Prostate gland (tissue), 2 donors: ENCODE results near the gene NR2E1. TPM values are rescaled to one million over a fixed set of nuclear protein-coding genes. Genes with fewer than 3 reads are reported as not detected.

Source experiments
- DNase-seq: peaks from one replicate; pipeline ENCODE4 v3.0.0-alpha.2; 2019; ENCODE audit warnings: low spot score
- H3K27ac ChIP-seq, 2 donors: fragments of 200-600 bp; sonication (generic); 2 replicates each; pipeline ENCODE4 v1.5.1; 2017 to 2019
- H3K27me3 ChIP-seq: fragments of 200-600 bp; sonication (generic); replicated peaks from 2 replicates; pipeline ENCODE4 v1.5.1; 2019; ENCODE audit not compliant: insufficient read depth
- H3K36me3 ChIP-seq, 2 donors: fragments of 200-600 bp; sonication (generic); 1 replicate in 1 of 2; 2 replicates in 1 of 2; pipeline versions ENCODE4 v1.5.1 to v1.8.1; 2017 to 2019
- H3K4me1 ChIP-seq: fragments of 200-600 bp; sonication (generic); replicated peaks from 2 replicates; pipeline ENCODE4 v1.5.1; 2019
- H3K4me3 ChIP-seq, 2 donors: fragments of 200-600 bp; sonication (generic); 2 replicates each; pipeline ENCODE4 v1.5.1; 2017 to 2019
- H3K9me3 ChIP-seq: fragments of 200-600 bp; sonication (generic); 2 replicates; pipeline ENCODE4 v1.5.1; 2017
- CTCF ChIP-seq, 4 experiments: fragments of 200-600 bp in 2 of 4; fragments of 450-650 bp in 2 of 4; sonication (generic) in 2 of 4; IDR thresholded peaks; 1 replicate in 3 of 4; 2 replicates in 1 of 4; pipeline ENCODE4 v1.5.1; 2016 to 2019; ENCODE audit warnings: antibody characterized with exemption in 4 of 4, mild to moderate bottlenecking in 2 of 4, moderate library complexity in 2 of 4
- POLR2A ChIP-seq: fragments of 450-650 bp; IDR thresholded peaks from one replicate; pipeline ENCODE4 v1.6.1; 2016; ENCODE audit warnings: antibody characterized with exemption, mild to moderate bottlenecking
- POLR2AphosphoS5 ChIP-seq: sonication (generic); formaldehyde crosslinking; IDR thresholded peaks from one replicate; pipeline ENCODE4 v1.6.1; 2017; ENCODE audit warnings: antibody characterized with exemption
- WGBS: methylation state at CpG from one replicate; pipeline ENCODE4 v1.1.5; 2018; 5-methylcytosine and 5-hydroxymethylcytosine counted together
- intact Hi-C: fragments of 100-400 bp; cut with DNase I; formaldehyde crosslinking; loops from one replicate; pipeline ENCODE4 v1.14.2; 2022
- total RNA-seq, 2 donors: library from RNA; depleted of rRNA; stranded (reverse); fragments of >200 nt; gene quantifications; one replicate each; pipeline ENCODE4 v1.1.0, GENCODE V29; 2016

NR2E1 gene
- total RNA-seq, 2 donors from 2014 or later: 0.91 TPM; not detected in 1

DNA sequence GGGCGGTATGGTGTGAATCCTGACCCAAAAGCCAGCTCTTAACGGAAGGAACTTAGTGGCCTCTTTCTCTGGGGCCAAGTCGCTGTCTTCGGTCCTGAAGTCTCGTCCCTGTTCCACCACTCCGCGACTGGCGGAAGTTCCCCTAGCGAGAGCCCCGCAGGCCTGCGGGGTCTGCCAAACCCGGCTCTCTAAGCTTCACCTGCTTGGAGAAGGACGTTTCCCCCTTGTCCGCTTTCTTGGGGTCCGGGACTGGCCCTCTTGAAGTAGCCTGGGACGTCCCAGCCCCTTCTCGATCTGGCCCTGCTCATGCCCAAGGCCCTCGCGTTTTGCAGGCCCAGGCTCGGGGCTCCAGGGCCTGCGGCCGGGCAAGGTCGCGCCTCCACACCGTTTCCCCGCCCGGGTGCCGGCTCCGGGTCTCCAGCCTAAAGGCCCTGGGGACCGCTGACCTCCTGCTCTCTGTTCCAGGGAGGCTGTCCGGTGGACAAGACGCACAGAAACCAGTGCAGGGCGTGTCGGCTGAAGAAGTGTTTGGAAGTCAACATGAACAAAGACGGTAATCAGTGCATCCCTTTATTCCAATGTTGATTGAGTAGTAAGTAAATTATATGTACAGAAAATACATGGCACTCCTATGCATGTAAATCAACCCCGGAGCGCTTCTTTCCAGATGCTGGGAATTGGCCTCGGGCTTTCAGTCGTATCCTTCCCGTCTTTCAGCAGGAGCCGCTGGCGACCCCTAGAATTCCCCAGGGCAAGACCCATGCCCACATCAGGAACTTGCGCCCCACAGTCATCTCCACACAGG is 8.8 kb downstream of the NR2E1 start:
- intact Hi-C loops: no loop called here
- 13% methylated on average over 43 of the region's 43 CpGs for WGBS
- H3K4me3 ChIP-seq: no peak overlapping the region
- H3K36me3 ChIP-seq: no peaks in the 10 kb centered on the region
- peaks cover 4% of the 10 kb centered on the region for H3K4me1 ChIP-seq
- H3K27ac ChIP-seq: no peak overlapping the region
- no peak for DNase-seq
- no peaks in the 10 kb centered on the region for H3K9me3 ChIP-seq
- TF ChIP-seq CTCF (IDR thresholded peaks at IDR 0.05): no peak
- TF ChIP-seq POLR2A: no peak
- no peak for TF ChIP-seq POLR2AphosphoS5
- H3K27me3 ChIP-seq: peaks cover 54% of the 10 kb centered on the region

DNA sequence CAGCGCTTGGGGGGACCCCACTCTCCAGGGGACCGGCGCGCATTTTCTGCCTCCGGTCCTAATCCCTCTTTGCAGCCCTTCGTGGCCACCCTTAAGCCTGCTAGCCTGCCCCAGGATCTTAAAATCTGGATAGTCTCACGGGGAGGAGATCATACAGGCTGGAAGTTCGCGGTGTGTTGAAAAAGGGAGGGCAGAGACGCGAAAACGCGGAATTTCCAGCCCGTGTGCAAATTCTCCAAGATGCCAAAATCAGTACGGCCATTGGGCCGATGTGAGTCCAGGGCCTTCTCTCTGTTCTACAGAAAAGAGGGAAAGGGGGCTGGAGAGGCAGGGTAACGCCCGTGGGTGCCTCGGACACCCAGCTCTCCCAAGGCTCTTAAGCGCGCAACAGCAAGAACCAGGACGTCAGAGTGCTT is 9.4 kb downstream of the NR2E1 start:
- 12% methylated on average over 22 of the region's 22 CpGs for WGBS
- Histone ChIP-seq H3K27ac (no peak overlapping the region), H3K4me3 (no peak overlapping the region), H3K9me3 (no peaks in the 10 kb centered on the region), H3K4me1 (peaks cover 4% of the 10 kb centered on the region), H3K27me3 (peaks cover 48% of the 10 kb centered on the region), H3K36me3 (no peaks in the 10 kb centered on the region)
- intact Hi-C loops: no loop called here
- TF ChIP-seq POLR2A (no peak), CTCF (IDR thresholded peaks at IDR 0.05) (no peak), POLR2AphosphoS5 (no peak)
- no peak for DNase-seq

DNA sequence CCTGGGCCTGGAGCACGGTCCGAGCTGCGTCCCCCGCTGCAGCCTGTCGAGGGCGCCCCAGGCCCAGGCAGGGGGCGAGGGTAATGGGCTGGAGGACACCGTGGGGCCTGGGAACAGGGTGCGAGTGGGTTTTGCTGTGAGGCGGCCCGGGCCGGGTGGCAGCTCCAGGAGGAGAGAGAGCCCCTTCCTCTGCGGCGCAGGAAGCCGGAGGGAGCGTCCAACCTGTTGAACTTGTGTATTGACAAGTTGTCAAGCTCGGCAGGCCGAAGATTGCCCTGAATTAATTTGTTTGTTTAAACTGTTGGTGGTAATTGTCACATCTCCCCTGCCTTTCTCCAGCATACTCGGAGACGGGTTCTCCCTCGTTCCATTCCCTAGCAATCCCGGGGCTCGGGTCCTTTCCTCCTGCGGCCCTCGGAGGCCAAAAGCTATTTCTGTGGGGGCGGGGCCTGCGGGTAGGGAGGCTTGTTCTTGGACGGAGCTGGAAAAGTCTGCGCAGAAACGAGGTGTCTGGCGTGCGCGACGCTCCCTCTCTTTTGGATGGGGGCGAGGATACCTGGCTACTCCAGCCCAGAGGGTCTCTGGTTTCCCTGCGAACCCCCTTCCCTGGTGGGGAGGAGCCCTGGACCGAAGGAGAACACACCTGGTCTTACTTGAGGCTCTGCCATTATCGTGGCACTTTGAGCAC is 9.9 kb downstream of the NR2E1 start:
- intact Hi-C loops: no loop called here
- TF ChIP-seq POLR2A (no peak), CTCF (IDR thresholded peaks at IDR 0.05) (peak in 1 of 4 experiments; percentile 24)
- Histone ChIP-seq H3K27me3 (peaks cover 45% of the 10 kb centered on the region), H3K9me3 (no peaks in the 10 kb centered on the region), H3K4me1 (peaks cover 4% of the 10 kb centered on the region), H3K4me3 (peak overlapping the region in 1 of 2 donors; percentile 5), H3K27ac (no peak overlapping the region), H3K36me3 (no peaks in the 10 kb centered on the region)
- WGBS: 4% methylated on average over 37 of the region's 38 CpGs
- no peak for DNase-seq

- no peak for DNase-seq
- Histone ChIP-seq H3K4me3 (no peak overlapping the region), H3K27ac (no peak overlapping the region), H3K27me3 (peaks cover 43% of the 10 kb centered on the region), H3K4me1 (peaks cover 4% of the 10 kb centered on the region), H3K9me3 (no peaks in the 10 kb centered on the region), H3K36me3 (no peaks in the 10 kb centered on the region)
- no peak for TF ChIP-seq POLR2A
- TF ChIP-seq POLR2AphosphoS5: no peak
- TF ChIP-seq CTCF (IDR thresholded peaks at IDR 0.05): no peak
- WGBS: 13% methylated on average over 42 of the region's 46 CpGs
- intact Hi-C loops: no loop called here
Observed at GRCh38 chr6:108176281-108177089, 10.7 kb downstream of the NR2E1 start.
